Heart left ventricle (tissue), 16 donors: ENCODE measurements around the gene NME3. TPM values are rescaled to one million over a fixed set of nuclear protein-coding genes. Genes with fewer than 3 reads are reported as not detected.

Experiments used
- ATAC-seq, 4 donors: fragments of 200-7000 bp; cut with Tn5 transposase; one replicate each; pipeline ENCODE4 v1.9.1; 2020 to 2022; ENCODE audit warnings: moderate library complexity in 4 of 4, mild to moderate bottlenecking in 3 of 4, moderate number of reproducible peaks in 1 of 4
- DNase-seq, 5 donors: peaks; one replicate each; pipeline ENCODE4 v3.0.0-alpha.2; 2020
- H3K27ac ChIP-seq, 12 donors: fragments of 200-600 bp; sonication (generic) in 4 of 12; one replicate each; pipeline versions ENCODE4 v1.5.0 to v1.8.0; 2016 to 2022; ENCODE audit warnings: mild to moderate bottlenecking in 2 of 12
- H3K27me3 ChIP-seq, 9 donors: fragments of 200-600 bp; sonication (generic) in 2 of 9; one replicate each; pipeline versions ENCODE4 v1.5.1 to v1.8.0; 2016 to 2022; ENCODE audit warnings: mild to moderate bottlenecking in 3 of 9
- H3K36me3 ChIP-seq, 9 donors: fragments of 200-600 bp; sonication (generic) in 2 of 9; one replicate each; pipeline versions ENCODE4 v1.5.0 to v1.8.0; 2018 to 2022; ENCODE audit warnings: mild to moderate bottlenecking in 2 of 9
- H3K4me1 ChIP-seq, 12 donors: fragments of 200-600 bp; sonication (generic) in 4 of 12; one replicate each; pipeline versions ENCODE4 v1.5.0 to v1.8.0; 2016 to 2022; ENCODE audit warnings: mild to moderate bottlenecking in 3 of 12
- H3K4me3 ChIP-seq, 12 donors: fragments of 200-600 bp; sonication (generic) in 4 of 12; one replicate each; pipeline versions ENCODE4 v1.5.0 to v1.8.0; 2017 to 2022; ENCODE audit warnings: mild to moderate bottlenecking in 9 of 12, moderate library complexity in 4 of 12
- H3K9me3 ChIP-seq, 12 donors: fragments of 200-600 bp; sonication (generic) in 4 of 12; one replicate each; pipeline versions ENCODE4 v1.5.0 to v1.8.0; 2016 to 2022; ENCODE audit warnings: mild to moderate bottlenecking in 1 of 12
- POLR2A ChIP-seq, 2 donors: fragments of 450-650 bp; IDR thresholded peaks; one replicate each; pipeline ENCODE4 v1.6.1; 2017; ENCODE audit warnings: antibody characterized with exemption in 2 of 2, mild to moderate bottlenecking in 2 of 2, moderate library complexity in 2 of 2
- WGBS, 4 donors: extraction: QIAGEN DNeasy Blood & Tissue Kit in 2 of 4; methylation state at CpG; one replicate each; pipeline versions ENCODE4 v1.1.5 to v1.1.7; 2013 to 2018; 5-methylcytosine and 5-hydroxymethylcytosine counted together
- intact Hi-C, 10 donors: fragments of 100-400 bp; cut with DNase I; formaldehyde crosslinking; loops; one replicate each; pipeline versions ENCODE4 v1.11.1 to v1.14.2; 2022
- polyA plus RNA-seq, 2 donors: library from polyadenylated mRNA; stranded (reverse); fragments of 200-250 nt; gene quantifications; one replicate each; pipeline ENCODE4 v1.2.3, GENCODE V29; 2013
- total RNA-seq, 9 donors: library from RNA; depleted of rRNA in 2 of 9; stranded (reverse); fragments of >200 nt in 2 of 9; fragmentation: NEBNext Ultra II Directional in 3 of 9; extraction: Animal tissue kit (Norgen Biotek cat#: 25700) in 3 of 9; gene quantifications; one replicate each; pipeline versions ENCODE4 v1.1.0 to v1.2.4, GENCODE V29; 2016 to 2023
- TF ChIP-seq, protein P1 (sequence below), 12 donors: fragments of 200-600 bp; sonication (generic) in 4 of 12; IDR thresholded peaks; one replicate each; pipeline versions ENCODE4 v1.5.0 to v1.8.0; 2018 to 2022; ENCODE audit warnings: antibody characterized with exemption in 12 of 12, mild to moderate bottlenecking in 5 of 12
- donor health status: ischemic (EF 13 %, LVEDD 7.1; RV severe dilation, severe dysfunction).
- donor health status: healthy with polysubstance abuse.
- donor health status: DM: no; HTN: yes; CAD: no.
- donor health status: DM: no; HTN: no; CAD: no.
- donor health status: ischemic (EF 25% LVEDD 6.9; RV normal size, moderate dysfunction).
- donor health status: ischemic (EF 25% LVEDD 5.7; RV mildly dilated, moderate dysfunction).
- donor health status: healthy.
- donor health status: DM: yes; HTN: yes; CAD: no.
- donor health status: ischemic (EF 35%, LVEDD 5.7; RV mildly dilated, moderate dysfunction).
- donor health status: nonischemic (EF 11% LVEDD 7.7; RV severe dilation, severe dysfunction).
- donor health status: DM: yes; HTN: yes; CAD: no.
- donor health status: PGD.
- donor health status: ischemic (EF 29% LVEDD 5.4; RV normal size, mild dysfunction).
- donor health status: nonischemic (EF 23%, LVEDD 6.1; RV moderate dilation, normal function).

Gene NME3
- total and polyA plus RNA-seq, 11 donors: 24.4 to 86.4 (median 31.3) TPM

- peak; percentile 100 for DNase-seq
- H3K36me3 ChIP-seq: peaks cover 0 to 51% (median 33%) of the 10 kb centered on the region in 9 donors
- H3K4me1 ChIP-seq: peaks cover 2 to 56% (median 28%) of the 10 kb centered on the region in 12 donors
These were observed 11.3 kb upstream of the NME3 start, which contains the start of the genes NUBP2 and SPSB3 for GRCh38 chr16:1782408-1783264. Gene NUBP2, plus strand, starts transcription at chr16:1782960. Its CDS starts 61 bp downstream, at chr16:1783021. Gene SPSB3, minus strand, starts transcription at chr16:1782571. Its CDS starts 1,088 bp downstream, at chr16:1781483.

GRCh38 chr16:1781758-1782407 is 10.5 kb upstream of the NME3 start:
- WGBS, 4 donors: 0 to 1% (median 1%) methylated on average over 33 to 70 of the region's 70 CpGs
- H3K9me3 ChIP-seq: no peaks in the 10 kb centered on the region
- peak overlapping the region; percentile 6 to 94 (median 87) for H3K27ac ChIP-seq
- H3K27me3 ChIP-seq: no peaks in the 10 kb centered on the region
- DNase-seq (peak in 3 of 5 donors; percentile 17 to 63 (median 45)), ATAC-seq (peak in 1 of 4 donors; percentile 12)
- intact Hi-C loops: loop anchor here in 2 of 10 donors (1.0 to 5.0 kb wide), 4 partner anchors 9 to 470 kb away; partner anchors contain the start of genes HAGH (in 1 of the 2), MRPS34 (in 1 of the 2) and MSRB1 (in 1 of the 2)
- peak overlapping the region; percentile 64 to 100 (median 94) for H3K4me3 ChIP-seq
- H3K4me1 ChIP-seq: peaks cover 2 to 56% (median 28%) of the 10 kb centered on the region in 12 donors
- TF ChIP-seq, protein P1, sequence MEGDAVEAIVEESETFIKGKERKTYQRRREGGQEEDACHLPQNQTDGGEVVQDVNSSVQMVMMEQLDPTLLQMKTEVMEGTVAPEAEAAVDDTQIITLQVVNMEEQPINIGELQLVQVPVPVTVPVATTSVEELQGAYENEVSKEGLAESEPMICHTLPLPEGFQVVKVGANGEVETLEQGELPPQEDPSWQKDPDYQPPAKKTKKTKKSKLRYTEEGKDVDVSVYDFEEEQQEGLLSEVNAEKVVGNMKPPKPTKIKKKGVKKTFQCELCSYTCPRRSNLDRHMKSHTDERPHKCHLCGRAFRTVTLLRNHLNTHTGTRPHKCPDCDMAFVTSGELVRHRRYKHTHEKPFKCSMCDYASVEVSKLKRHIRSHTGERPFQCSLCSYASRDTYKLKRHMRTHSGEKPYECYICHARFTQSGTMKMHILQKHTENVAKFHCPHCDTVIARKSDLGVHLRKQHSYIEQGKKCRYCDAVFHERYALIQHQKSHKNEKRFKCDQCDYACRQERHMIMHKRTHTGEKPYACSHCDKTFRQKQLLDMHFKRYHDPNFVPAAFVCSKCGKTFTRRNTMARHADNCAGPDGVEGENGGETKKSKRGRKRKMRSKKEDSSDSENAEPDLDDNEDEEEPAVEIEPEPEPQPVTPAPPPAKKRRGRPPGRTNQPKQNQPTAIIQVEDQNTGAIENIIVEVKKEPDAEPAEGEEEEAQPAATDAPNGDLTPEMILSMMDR (IDR thresholded peaks at IDR 0.05): no peak
- TF ChIP-seq POLR2A (IDR thresholded peaks at IDR 0.05): no peak
- peaks cover 0 to 51% (median 34%) of the 10 kb centered on the region in 9 donors for H3K36me3 ChIP-seq

More at GRCh38 chr16:1782408-1783264, 11.3 kb upstream of the NME3 start, which contains the start of the genes NUBP2 and SPSB3:
- intact Hi-C loops: loop anchor here in 2 of 10 donors (1.0 to 5.0 kb wide), 4 partner anchors 9 to 470 kb away; partner anchors contain the start of genes HAGH (in 1 of the 2), MRPS34 (in 1 of the 2) and MSRB1 (in 1 of the 2)
- Histone ChIP-seq H3K27me3 (no peaks in the 10 kb centered on the region), H3K4me3 (peak within 1 kb of the TSS; percentile 75 to 100 (median 95)), H3K27ac (peak within 1 kb of the TSS; percentile 58 to 94 (median 88)), H3K9me3 (no peaks in the 10 kb centered on the region)
- ATAC-seq: peak; percentile 93 to 98 (median 96)
- 0 to 1% (median 0%) methylated on average over 70 to 102 of the region's 102 CpGs for WGBS, 4 donors
- TF ChIP-seq, protein P1 (IDR thresholded peaks at IDR 0.05): peak in 2 of 12 donors; percentile 10 to 15
- peak; percentile 80 to 93 for TF ChIP-seq POLR2A (IDR thresholded peaks at IDR 0.05)

GRCh38 chr16:1781254-1781653 is 9.9 kb upstream of the NME3 start:
- Histone ChIP-seq H3K9me3 (no peaks in the 10 kb centered on the region), H3K27ac (peak overlapping the region in 7 of 12 donors; percentile 66 to 93 (median 89)), H3K4me1 (peaks cover 2 to 56% (median 28%) of the 10 kb centered on the region in 12 donors), H3K4me3 (peak overlapping the region; percentile 64 to 100 (median 94)), H3K36me3 (peaks cover 0 to 51% (median 37%) of the 10 kb centered on the region in 9 donors), H3K27me3 (no peaks in the 10 kb centered on the region)
- 57 to 89% (median 67%) methylated on average over 7 to 20 of the region's 20 CpGs for WGBS, 4 donors
- DNase-seq (peak in 3 of 5 donors; percentile 7 to 56 (median 23)), ATAC-seq (no peak)
- TF ChIP-seq POLR2A (IDR thresholded peaks at IDR 0.05): no peak
- TF ChIP-seq, protein P1 (IDR thresholded peaks at IDR 0.05): no peak
- intact Hi-C loops: loop anchor here in 1 of 10 donors (5.0 kb wide), 2 partner anchors 161 to 469 kb away; partner anchors contain the start of gene MSRB1
